SK-N-SH (cell line): ENCODE measurements around the gene P2RY14.

ENCODE experiments used
- EP300 ChIP-seq, 2 experiments: IDR thresholded peaks; 2 replicates each; pipeline versions ENCODE4 v1.4.0 to v1.6.1; 2012; ENCODE audit warnings: borderline replicate concordance in 1 of 2, low read depth in 1 of 2, low read length in 1 of 2
- EZH2phosphoT487 ChIP-seq: fragments of 200-600 bp; sonication (generic); IDR thresholded peaks from 2 replicates; pipeline ENCODE4 v1.6.1; 2017; ENCODE audit warnings: low read depth, mixed run types, mild to moderate bottlenecking, antibody characterized with exemption, moderate library complexity, borderline replicate concordance
- MXI1 ChIP-seq: IDR thresholded peaks from 2 replicates; pipeline ENCODE4 v1.6.1; 2012; ENCODE audit warnings: mild to moderate bottlenecking, low read depth, low read length, improper control_type of control experiment
- NRF1 ChIP-seq: IDR thresholded peaks from 2 replicates; pipeline ENCODE4 v1.6.1; 2012; ENCODE audit warnings: low read depth, mild to moderate bottlenecking, low read length
- POLR2AphosphoS5 ChIP-seq: IDR thresholded peaks from 2 replicates; pipeline ENCODE4 v1.6.1; 2012; ENCODE audit warnings: low read depth, low read length
- RFX5 ChIP-seq: IDR thresholded peaks from 2 replicates; pipeline ENCODE4 v1.6.1; 2012; ENCODE audit warnings: mild to moderate bottlenecking, improper control_type of control experiment, low read length
- RXRA ChIP-seq: IDR thresholded peaks from 2 replicates; pipeline ENCODE4 v1.4.0; 2012; ENCODE audit warnings: low read depth, mild to moderate bottlenecking, borderline replicate concordance
- TCF12 ChIP-seq: IDR thresholded peaks from 2 replicates; pipeline ENCODE4 v1.4.0; 2012
- TF ChIP-seq, protein P1 (sequence below): fragments of 200-600 bp; sonication (generic); IDR thresholded peaks from 2 replicates; pipeline ENCODE4 v1.6.1; 2017; ENCODE audit warnings: antibody characterized with exemption, mild to moderate bottlenecking, moderate library complexity
- TF ChIP-seq, protein P2 (sequence below): IDR thresholded peaks from 2 replicates; pipeline ENCODE4 v1.4.0; 2012; ENCODE audit warnings: low read depth

DNA sequence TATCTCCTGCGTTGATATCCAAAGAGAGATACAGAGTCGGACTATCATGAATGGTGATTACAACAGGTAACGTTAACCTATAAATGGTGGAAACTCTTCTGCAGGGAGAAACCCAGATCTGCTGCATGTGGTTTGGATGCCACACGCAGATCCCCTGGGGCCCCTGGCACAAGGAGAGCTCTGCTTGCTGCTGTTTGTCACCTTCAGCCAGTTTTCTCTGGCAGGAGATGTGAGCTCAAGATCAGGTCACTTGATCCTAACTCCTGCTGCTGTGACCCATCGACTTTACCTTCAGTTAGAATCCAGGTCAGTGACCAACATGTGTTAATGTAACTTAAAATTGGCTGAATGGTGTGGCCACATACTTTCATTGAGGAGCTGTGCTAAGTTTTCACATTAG lies 51.5 kb downstream of the P2RY14 start:
- TF ChIP-seq, protein P1, sequence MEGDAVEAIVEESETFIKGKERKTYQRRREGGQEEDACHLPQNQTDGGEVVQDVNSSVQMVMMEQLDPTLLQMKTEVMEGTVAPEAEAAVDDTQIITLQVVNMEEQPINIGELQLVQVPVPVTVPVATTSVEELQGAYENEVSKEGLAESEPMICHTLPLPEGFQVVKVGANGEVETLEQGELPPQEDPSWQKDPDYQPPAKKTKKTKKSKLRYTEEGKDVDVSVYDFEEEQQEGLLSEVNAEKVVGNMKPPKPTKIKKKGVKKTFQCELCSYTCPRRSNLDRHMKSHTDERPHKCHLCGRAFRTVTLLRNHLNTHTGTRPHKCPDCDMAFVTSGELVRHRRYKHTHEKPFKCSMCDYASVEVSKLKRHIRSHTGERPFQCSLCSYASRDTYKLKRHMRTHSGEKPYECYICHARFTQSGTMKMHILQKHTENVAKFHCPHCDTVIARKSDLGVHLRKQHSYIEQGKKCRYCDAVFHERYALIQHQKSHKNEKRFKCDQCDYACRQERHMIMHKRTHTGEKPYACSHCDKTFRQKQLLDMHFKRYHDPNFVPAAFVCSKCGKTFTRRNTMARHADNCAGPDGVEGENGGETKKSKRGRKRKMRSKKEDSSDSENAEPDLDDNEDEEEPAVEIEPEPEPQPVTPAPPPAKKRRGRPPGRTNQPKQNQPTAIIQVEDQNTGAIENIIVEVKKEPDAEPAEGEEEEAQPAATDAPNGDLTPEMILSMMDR: no peak
- TF ChIP-seq EZH2phosphoT487 (no peak), POLR2AphosphoS5 (no peak), NRF1 (no peak), EP300 (IDR thresholded peaks at IDR 0.05; ENCODE audit: borderline replicate concordance in 1 of 2, low read depth in 1 of 2, low read length in 1 of 2) (no peak), RFX5 (no peak), TCF12 (no peak), MXI1 (no peak), RXRA (no peak)
- TF ChIP-seq, protein P2, sequence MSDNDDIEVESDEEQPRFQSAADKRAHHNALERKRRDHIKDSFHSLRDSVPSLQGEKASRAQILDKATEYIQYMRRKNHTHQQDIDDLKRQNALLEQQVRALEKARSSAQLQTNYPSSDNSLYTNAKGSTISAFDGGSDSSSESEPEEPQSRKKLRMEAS: no peak
